Peyer's patch (tissue), 4 donors: ENCODE data around the gene MICALL1.

Source experiments
- POLR2A ChIP-seq, 2 donors: fragments of 450-650 bp; IDR thresholded peaks; one replicate each; pipeline ENCODE4 v1.5.1; 2017; ENCODE audit warnings: antibody characterized with exemption in 2 of 2, mild to moderate bottlenecking in 2 of 2, moderate library complexity in 2 of 2
- TF ChIP-seq, protein P1 (sequence below), 6 experiments: fragments of 450-650 bp in 4 of 6; fragments of 200-600 bp in 2 of 6; sonication (generic) in 1 of 6; IDR thresholded peaks; one replicate each; pipeline ENCODE4 v1.5.1; 2017 to 2019; ENCODE audit warnings: antibody characterized with exemption in 6 of 6, mild to moderate bottlenecking in 3 of 6, moderate library complexity in 1 of 6

DNA sequence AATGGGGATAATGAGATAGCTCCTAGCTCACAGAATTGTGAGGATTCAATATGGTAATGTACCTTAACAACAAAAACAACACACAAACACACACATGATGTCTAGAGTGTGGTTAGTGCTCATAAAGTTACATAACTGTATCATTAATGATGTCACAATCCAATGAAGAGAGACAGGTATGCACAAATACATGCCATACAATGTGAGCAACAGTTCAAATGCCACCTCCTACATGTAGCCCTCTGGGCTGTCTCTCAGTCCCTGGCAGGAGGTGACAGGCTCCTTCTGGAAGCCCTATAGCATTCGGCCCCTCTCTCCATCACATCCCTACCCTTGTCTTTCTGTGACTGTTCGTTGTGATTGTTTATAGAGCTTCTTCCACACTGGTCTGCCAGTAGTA, 8.3 kb upstream of the MICALL1 start:
- TF ChIP-seq, protein P1, sequence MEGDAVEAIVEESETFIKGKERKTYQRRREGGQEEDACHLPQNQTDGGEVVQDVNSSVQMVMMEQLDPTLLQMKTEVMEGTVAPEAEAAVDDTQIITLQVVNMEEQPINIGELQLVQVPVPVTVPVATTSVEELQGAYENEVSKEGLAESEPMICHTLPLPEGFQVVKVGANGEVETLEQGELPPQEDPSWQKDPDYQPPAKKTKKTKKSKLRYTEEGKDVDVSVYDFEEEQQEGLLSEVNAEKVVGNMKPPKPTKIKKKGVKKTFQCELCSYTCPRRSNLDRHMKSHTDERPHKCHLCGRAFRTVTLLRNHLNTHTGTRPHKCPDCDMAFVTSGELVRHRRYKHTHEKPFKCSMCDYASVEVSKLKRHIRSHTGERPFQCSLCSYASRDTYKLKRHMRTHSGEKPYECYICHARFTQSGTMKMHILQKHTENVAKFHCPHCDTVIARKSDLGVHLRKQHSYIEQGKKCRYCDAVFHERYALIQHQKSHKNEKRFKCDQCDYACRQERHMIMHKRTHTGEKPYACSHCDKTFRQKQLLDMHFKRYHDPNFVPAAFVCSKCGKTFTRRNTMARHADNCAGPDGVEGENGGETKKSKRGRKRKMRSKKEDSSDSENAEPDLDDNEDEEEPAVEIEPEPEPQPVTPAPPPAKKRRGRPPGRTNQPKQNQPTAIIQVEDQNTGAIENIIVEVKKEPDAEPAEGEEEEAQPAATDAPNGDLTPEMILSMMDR (IDR thresholded peaks at IDR 0.05), result no peak
- TF ChIP-seq POLR2A (IDR thresholded peaks at IDR 0.05), result no peak
